ENCODE data around the gene SMCO1.
"Not testable (repeated sequence)": the region's sequence is repeated elsewhere in the genome, so short reads cannot be mapped to it uniquely, and the experiment has no call there.

SMCO1 gene

GRCh38 chr3:196514913-196515621 lies at the start of gene SMCO1:
Gene SMCO1 (minus strand): TSS chr3:196515346. CDS start chr3:196515209, 137 bp downstream.
- no peak for DNase-seq

DNA sequence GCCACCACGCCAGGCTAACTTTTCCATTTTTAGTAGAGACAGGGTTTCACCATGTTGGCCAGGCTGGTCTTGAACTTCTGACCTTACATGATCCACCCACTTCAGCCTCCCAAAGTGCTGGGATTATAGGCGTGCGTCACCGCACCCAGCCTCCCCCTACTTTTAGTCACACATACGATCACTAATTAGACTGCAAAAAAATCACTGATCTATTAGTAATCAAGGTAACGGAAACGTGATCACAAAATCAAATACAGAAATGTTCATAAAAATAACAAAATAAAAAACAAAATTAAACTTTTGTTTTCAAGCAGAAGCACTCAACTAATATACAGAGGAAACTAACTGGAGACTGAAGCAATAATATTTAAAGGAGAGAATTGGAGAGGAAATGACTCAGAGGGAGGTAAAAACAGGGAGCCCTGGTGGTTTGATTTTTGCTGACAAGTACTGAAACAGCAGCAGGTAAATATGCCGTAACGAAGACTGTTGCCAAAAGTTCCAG lies 48.6 kb upstream of the SMCO1 start:
- DNase-seq, result no peak

DNA sequence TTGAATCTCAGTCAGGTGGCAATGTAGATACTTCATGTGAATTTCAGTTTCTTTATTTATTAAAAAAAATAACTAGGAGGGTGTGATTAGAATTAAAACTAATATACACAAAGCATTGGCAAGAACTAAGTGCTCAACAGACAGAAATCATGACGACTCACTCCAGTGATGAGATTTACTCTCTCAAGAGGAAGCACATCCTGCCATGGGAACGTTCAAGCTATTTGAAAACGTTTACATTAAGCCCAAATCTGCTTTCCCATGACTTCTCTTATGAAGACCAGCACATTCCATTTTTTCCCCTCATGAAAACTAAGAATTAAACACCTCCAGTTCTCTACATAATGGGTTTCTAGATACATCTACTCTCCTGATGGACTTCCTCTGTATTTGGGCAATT lies 44.7 kb upstream of the SMCO1 start:
- DNase-seq, result no peak

DNA sequence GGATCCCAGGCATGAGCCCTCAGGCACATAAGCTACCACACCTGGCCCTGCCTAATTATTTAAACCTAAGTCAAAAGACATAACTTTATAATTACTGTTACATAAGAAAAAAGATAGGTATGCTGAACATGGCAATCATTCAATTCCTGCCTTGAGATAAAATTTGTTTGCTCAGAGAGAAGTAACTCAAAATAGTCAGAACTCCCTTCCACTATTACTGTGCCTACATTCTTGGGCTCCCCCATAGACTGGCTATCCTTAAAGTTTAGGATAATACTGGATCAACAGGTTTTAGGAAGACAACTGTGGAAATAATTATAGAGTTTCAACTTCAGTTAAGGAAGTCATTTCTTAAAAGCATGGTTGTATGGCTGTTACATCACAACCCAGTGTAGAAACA lies 43.3 kb upstream of the SMCO1 start:
- no peak for DNase-seq

GRCh38 chr3:196557236-196557635 lies 42.1 kb upstream of the SMCO1 start:
- DNase-seq, result no peak

DNA sequence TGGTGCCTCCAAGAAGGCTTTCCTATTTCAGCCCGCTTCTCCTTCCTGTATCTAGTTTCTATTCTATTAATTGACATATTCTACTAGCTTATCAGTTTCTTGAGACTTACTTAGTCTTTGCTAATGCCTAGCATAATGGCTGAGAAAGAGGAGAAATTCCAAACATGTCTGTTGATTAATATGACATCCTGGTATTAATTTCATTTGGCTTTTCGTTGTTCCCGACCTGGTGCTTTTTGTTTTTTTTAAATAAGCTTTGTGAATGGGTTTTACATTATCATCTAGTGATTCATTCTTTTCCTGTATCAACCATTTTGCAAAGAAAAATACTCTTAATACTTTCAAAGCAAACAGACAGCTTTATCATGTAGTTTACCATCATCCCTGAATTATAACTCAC lies 40.1 kb upstream of the SMCO1 start:
- DNase-seq, result no peak

GRCh38 chr3:196554205-196554604 lies 39.1 kb upstream of the SMCO1 start:
- no peak for DNase-seq

DNA sequence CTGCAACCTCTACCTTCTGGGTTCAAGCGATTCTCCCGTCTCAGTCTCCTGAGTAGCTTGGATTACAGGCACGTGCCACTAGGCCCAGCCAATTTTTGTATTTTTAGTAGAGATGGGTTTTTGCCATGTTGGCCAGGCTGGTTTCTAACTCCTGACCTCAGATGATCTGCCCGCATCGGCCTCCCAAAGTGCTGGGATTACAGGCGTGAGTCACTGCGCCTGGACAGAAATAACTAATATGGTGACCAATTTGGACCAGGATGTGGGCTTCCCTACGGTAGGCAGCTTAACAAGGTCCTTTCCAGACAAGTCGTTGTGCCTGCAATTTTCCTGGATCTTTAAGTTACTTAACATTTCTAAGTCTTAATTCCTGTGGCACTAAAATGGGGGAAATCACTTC lies 38.4 kb upstream of the SMCO1 start:
- no peak for DNase-seq

DNA sequence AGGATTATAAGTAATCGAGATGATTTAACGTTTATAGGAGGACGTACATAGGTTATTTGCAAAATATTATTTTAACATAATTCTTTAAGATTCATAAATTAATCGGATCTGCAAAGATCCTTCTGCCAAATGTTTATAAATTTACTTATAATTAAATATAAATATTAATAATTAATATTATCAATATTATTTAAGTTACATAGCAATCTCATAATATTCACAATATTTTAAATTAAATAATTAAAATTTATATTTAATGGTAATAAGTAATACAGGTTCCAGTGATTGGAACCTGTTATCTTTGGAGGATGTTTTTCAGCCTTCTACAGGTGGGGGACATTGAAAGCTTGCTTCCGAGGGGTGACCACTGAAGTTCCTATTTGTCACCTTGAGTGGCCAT lies 37.1 kb upstream of the SMCO1 start:
- DNase-seq, result no peak

- DNase-seq, result not testable (repeated sequence)
These were observed 35.0 kb upstream of the SMCO1 start for GRCh38 chr3:196550172-196550571.

DNA sequence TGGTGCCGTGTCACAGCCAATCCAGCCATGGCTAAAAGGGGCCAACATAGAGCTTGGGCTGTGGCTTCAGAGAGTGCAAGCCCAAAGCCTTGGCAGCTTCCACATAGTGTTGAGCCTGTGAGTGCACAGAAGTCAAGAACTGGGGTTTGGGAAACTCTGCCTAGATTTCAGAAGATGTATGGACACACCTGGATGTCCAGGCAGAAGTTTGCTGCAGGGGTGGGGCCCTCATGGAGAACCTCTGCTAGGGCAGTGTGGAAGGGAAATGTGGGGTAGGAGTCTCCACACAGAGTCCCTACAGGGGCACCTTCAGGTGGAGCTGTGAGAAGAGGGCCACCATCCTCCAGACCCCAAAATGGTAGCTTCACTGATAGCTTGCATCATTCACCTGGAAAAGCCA lies 34.2 kb upstream of the SMCO1 start:
- not testable (repeated sequence) for DNase-seq

DNA sequence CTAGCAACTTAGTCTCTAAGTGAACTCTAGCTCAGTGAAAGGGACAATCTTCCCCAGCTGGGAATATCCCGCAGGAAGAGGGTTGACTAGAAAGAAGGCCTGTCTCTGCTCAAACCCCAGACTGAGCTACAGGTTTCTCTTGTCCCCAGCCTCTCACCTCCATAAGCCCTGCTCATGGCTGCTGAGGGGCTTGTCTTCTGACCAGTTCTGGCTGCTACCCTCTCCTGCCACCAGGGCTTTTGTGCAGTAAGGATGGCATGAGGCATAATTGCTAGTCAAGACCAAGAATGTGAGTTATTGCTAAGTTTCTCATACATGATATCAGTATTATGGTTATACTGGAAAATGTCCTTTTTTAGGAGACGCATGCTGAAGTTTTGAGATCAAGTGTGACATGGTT lies 31.9 kb upstream of the SMCO1 start:
- DNase-seq, result no peak

- no peak for DNase-seq
These were observed 31.4 kb upstream of the SMCO1 start for GRCh38 chr3:196546537-196546936.

- DNase-seq, result no peak
These were observed 29.4 kb upstream of the SMCO1 start for GRCh38 chr3:196544491-196544992.

GRCh38 chr3:196541684-196542445 lies 26.7 kb upstream of the SMCO1 start:
- DNase-seq, result no peak

DNA sequence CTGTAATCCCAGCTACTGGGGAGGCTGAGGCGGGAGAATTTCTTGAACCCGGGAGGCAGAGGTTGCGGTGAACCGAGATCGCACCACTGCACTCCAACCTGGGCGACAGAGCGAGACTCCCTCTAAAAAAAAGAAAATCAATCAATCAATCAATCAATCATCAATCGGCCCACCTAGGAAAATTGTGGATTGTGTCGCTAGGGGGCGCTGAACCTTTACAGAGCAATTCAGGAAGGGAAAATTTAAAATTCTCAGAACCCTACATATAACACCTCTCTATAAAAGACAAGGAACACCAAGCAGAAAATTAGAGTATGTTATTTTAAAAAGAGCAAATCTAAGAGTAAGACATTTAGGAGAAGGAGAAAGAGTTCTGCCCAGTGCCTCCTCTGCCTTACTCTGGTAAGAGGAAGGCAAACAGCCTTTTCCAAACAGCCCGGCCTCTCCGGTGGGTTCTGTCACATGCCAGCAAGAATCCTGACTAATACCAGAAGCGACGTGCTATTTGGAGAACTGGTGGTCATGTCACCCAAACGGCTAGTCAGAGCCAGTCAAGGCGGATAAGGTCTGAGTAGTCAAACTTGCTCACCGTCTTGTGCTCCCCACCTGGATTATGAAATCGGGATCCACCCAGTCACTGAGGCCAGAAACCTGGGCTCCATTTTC lies 22.3 kb upstream of the SMCO1 start:
- peak; percentile 63 for DNase-seq

DNA sequence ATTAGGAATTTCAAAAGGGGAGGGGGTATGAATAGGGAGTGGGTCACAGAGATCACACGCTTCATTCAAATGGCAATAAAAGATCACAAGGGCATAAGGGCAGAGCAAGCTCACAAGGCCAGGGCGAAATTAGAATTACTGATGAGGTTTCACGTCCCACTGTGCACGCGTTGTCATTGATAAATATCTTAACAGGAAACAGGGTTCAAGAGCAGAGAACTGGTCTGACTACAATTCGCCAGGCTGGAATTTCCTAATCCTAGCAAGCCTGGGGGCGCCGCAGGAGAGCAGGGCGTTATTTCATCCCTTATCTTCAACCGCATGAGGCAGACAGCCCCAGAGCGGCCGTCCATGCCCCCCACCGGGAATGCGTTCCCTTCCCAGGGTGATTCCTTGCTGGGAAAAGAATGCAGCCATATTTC lies 18.1 kb upstream of the SMCO1 start:
- no peak for DNase-seq

GRCh38 chr3:196531418-196531817 lies 16.3 kb upstream of the SMCO1 start:
- no peak for DNase-seq

GRCh38 chr3:196528639-196529233 lies 13.6 kb upstream of the SMCO1 start:
- peak; percentile 73 for DNase-seq

GRCh38 chr3:196525141-196525540 lies 10.0 kb upstream of the SMCO1 start:
- DNase-seq, result no peak

DNA sequence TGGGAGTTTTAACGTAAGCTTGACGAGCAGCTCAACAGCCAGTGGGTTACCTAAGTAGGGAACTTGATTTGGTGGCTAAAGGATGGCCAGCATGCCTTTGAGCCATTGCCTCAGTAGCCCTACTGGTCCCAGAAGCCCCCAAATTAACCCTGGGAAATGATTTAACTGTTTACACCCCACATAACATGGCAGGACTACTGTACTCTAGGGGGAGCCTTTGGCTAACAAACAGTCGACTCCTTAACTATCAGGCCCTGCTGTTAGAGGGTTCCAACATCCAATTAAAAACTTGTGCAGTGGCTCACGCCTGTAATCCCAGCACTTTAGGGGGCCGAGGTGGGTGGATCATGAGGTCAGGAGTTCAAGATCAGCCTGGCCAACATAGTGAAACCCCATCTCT lies 9.4 kb upstream of the SMCO1 start:
- no peak for DNase-seq

DNA sequence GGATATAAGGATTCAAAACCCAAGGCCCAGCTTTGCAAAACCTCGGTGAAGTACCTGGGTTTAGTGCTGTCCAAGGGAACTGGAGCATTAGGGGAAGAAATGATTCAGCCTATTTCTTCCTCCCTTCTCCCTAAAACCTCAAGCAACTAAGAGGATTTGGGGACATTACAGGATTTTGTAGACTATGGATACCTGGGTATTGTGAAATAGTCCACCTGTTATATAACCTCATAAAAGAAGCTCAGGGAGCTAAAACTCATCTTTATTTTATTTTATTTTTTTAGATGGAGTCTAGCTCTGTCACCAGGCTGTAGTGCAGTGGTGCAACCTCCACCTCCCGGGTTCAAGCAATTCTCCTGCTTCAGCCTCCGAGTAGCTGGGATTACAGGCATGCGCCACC lies 8.7 kb upstream of the SMCO1 start:
- DNase-seq, result no peak

DNA sequence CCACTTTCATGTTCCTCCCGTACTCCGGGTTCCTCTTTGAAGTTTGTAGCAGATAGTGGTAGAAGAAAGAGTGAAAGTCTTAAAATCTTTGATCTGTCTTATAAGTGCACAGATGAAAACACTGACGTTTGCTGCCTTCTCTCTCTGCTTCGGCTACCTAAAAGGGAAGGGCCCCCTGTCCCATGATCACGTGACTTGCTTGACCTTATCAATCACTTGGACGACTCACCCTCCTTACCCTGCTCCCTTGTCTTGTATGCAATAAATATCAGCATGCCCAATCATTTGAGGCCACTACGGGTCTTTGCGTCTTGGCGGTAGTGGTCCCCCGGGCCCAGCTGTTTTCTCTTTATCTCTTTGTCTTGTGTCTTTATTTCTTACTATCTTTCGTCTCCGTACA lies 6.1 kb upstream of the SMCO1 start:
- DNase-seq, result not testable (repeated sequence)

Measured in activated gamma-delta T cell treated with Interleukin-2 at 50 U/mL for 16 hours (primary cell).